ENCODE data around the gene UBE2G2.

DNA sequence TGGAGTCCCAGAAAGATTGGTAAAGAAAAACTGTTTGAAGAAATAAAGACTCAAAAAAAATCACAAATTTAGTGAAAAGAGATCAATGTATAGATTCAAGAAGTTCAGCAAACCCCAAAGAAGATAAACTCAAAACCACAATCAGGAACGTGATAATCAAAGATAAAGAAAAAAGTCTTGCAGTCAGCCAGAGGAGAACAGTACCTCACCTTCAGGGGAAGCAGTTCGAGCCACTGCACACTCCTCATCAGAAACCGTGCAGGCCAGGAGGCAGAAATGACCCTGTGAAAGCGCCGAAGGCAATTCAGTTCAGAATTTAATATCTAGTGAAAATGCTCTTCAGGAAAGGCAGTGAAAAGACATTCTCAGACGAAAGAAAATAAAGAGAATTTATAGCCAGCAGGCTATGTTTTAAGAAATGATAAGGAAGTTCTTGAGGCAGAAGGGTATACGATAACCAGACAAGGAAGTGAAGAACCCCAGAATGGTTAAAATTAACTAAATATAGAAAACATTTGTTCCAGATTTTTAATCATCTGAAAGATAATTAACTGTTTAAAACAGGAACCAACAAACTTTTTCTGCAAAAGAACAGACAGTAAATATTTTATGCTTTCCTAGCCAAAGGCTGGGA lies 29.7 kb upstream of the UBE2G2 start:
- TF ChIP-seq, protein P1, sequence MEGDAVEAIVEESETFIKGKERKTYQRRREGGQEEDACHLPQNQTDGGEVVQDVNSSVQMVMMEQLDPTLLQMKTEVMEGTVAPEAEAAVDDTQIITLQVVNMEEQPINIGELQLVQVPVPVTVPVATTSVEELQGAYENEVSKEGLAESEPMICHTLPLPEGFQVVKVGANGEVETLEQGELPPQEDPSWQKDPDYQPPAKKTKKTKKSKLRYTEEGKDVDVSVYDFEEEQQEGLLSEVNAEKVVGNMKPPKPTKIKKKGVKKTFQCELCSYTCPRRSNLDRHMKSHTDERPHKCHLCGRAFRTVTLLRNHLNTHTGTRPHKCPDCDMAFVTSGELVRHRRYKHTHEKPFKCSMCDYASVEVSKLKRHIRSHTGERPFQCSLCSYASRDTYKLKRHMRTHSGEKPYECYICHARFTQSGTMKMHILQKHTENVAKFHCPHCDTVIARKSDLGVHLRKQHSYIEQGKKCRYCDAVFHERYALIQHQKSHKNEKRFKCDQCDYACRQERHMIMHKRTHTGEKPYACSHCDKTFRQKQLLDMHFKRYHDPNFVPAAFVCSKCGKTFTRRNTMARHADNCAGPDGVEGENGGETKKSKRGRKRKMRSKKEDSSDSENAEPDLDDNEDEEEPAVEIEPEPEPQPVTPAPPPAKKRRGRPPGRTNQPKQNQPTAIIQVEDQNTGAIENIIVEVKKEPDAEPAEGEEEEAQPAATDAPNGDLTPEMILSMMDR (IDR thresholded peaks at IDR 0.05; ENCODE audit: poor library complexity), result no peak
- TF ChIP-seq EZH2 (IDR thresholded peaks at IDR 0.05; ENCODE audit: borderline replicate concordance) (no peak), EZH2phosphoT487 (IDR thresholded peaks at IDR 0.05; ENCODE audit: low read depth, severe bottlenecking, unreplicated experiment) (no peak)
